IPS-11a (cell line): ENCODE results near the gene VEZT.
A peak's percentile ranks its signal among the peaks of the same experiment; 100 is the strongest.
"Not testable (repeated sequence)": the region's sequence is repeated elsewhere in the genome, so short reads cannot be mapped to it uniquely, and the experiment has no call there.

Experiments
- H3K4me3 ChIP-seq: one replicate; pipeline ENCODE4 v1.5.1; 2013; ENCODE audit warnings: low read depth, low read length, control low read depth

Gene VEZT, protein sequence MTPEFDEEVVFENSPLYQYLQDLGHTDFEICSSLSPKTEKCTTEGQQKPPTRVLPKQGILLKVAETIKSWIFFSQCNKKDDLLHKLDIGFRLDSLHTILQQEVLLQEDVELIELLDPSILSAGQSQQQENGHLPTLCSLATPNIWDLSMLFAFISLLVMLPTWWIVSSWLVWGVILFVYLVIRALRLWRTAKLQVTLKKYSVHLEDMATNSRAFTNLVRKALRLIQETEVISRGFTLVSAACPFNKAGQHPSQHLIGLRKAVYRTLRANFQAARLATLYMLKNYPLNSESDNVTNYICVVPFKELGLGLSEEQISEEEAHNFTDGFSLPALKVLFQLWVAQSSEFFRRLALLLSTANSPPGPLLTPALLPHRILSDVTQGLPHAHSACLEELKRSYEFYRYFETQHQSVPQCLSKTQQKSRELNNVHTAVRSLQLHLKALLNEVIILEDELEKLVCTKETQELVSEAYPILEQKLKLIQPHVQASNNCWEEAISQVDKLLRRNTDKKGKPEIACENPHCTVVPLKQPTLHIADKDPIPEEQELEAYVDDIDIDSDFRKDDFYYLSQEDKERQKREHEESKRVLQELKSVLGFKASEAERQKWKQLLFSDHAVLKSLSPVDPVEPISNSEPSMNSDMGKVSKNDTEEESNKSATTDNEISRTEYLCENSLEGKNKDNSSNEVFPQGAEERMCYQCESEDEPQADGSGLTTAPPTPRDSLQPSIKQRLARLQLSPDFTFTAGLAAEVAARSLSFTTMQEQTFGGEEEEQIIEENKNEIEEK

DNA sequence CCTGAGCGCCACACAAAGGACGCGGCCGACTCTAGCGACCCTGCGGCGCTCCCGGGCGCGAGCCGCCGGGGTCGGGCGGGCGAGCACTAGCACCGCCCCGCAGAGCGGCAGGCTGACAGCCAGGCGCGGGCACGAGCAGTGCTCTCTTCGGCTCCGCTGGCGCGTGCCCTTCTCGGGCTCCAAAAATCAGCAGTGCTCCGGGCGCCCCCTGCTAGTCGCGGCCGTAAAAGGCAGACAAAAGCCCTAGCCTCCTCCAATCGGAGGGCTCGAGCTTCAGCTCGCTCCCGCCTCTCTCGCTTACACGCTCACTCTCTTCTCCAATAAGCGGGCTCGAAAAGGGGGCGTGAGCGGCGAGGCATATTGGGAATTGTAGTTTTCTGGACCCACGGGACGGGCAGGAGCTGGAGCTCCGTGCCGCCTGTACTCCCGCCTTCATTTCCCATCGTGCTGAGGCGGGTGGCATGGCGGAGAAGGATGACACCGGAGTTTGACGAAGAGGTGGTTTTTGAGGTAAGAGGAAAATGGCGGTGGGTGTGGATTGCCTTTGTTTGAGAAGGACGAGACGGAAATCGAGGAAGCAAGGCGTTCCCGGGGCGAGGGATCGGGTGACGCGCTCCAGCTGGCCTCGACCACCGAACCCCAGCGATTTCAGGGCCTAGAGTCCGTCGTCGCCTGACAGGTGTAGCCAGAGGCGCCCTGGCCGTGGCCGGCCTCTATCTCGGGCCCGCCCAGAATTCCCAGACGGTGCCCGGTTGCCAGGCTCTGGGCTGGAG lies at the start of gene VEZT, which contains the start of gene FGD6:
Gene VEZT, plus strand, starts transcription at position 431 of the 773 bp plus-strand sequence. Its CDS starts 44 bp downstream, at position 475.
Gene FGD6, minus strand, starts transcription at position 91 of the 773 bp plus-strand sequence. CDS start 227 bp downstream, outside the sequence.
- H3K4me3 ChIP-seq: peak within 1 kb of the TSS; percentile 94

DNA sequence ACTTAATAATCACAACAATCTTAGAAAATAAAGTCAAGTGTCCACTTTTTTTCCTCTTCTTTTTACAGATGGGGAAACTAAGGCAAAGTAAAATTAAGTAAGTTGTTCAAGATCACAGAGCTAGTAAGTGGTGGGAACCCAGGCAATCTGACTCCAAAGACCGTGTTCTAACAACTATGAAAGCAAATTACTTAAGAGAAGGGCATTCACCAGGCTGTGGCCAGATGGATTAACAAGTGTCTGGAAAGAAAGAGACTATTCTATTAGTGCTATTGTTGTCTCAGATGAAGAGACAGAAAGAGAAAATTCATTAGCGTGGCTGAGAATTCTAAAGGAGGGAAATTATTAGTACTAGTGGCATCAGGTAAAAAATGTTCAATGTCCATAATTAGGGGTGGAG lies 48.9 kb upstream of the VEZT start:
- no peak overlapping the region for H3K4me3 ChIP-seq

DNA sequence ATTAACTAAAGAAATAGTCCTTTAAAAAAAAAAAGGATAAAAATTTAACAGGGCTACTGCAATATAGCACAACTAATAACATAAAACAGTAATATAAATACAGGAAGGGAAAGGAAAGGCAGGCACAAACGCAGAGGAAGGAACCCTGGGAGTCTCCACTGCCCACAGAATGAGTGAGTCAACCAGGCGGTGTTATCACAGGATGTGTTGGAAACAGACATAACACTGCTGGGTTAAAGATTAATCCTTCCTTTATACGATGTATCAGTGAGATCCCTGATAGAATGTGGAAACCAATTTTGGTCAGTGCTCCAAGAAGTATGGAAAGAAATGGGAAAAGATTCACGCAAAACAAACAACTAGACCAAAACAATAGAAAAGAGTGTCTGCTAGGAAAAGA lies 48.2 kb upstream of the VEZT start:
- H3K4me3 ChIP-seq: no peak overlapping the region

DNA sequence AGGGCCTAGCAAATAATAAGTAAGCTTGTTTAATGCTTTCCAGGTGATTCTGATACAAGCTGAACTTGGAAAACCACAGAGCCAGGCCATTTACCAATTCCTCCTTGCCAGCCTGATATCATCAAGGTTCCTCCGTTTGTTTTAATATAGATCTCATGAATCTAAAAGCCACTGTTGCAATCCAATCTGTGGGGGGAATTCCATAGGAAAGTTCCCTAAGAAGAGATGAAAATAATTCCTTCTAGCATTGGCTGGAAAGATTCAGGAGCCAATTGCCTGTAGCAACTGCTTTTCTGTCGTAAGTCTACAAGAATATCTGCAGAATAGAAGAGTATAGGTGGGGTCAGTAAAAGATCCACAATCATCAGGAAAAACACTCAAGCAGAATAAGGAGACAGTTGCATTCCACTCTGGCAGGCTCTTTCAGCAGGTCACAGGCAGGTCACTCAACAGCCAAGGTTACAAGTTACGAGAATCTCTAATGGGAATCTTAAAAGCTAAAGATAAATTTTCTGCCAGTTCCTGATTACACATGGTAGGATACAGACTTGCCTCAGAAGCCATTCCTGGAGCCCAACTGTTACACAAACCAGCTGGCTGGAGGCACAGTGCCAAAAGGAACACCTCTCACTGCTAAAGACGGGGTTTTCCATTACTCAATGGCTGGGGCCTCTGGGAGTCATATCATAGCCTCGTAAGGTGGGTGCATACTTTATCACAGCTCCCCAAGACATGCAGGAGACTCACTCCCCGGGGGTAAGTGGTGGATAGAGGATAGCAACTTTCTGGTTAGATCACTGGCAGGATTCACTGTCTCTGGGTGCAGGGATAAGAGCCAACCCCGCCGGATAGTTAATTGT lies 44.0 kb upstream of the VEZT start:
- H3K4me3 ChIP-seq: no peak overlapping the region

DNA sequence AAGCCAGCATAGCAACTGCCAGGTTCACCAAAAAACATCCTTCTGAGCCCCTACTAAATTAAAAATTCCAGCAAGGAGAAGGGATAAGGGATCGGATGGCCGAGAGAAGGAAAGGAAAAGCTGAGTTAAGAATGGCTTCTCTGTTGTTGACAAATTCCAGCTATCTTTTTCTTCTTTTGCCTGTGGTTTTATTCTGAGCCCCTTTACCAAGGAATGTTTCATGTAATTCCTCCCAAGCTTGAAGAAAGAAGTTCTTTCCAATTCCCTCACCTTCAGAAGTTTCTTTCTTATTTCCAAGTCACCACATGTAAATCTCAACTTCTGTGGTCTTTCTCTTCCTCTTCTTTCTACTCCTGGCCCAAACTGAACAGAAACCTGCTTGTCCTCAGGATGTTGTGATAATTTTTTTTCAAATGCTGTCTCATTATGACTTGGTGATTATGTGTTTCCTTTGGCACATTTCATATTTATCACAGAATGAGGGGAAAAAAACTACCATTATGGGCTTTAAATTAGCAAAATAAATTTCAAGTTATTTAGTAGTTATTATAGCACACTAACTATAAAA lies 40.3 kb upstream of the VEZT start:
- H3K4me3 ChIP-seq: no peak overlapping the region

DNA sequence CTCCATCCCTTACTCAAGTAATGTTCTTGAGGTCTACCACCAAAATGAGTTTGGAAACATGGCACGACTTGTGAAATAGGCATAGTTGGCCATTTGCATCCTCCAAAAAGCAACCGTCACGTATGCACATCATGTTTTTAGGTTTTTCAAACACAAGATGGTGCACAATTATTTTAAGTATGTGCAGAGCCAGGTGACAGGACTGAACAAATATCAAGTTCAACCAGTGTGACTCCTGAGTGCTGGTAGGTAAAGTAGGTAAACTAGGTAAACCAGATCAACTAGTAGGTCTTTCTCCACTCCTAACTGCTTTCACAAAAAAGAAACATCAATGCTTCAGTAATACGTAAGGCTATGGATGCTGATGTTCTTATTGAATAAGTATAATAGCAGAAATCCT lies 39.5 kb upstream of the VEZT start:
- no peak overlapping the region for H3K4me3 ChIP-seq

DNA sequence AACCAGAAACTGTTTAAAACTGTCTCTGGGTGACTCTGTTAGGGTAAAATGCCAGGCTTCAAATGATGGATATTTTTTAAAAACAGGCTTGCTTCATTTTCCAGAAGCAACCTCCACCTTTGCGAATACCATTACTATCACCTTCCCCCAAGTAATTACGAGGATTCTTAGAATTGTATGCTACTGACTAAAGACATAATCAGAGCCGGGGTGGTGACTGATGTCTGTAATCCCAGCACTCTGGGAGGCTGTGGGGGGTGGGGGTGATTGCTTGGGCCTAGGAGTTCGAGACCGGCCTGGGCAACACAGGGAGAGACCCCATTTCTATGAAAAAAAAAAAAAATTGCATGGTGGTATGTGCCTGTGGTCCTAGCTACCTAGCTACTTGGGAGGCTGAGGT lies 38.6 kb upstream of the VEZT start:
- H3K4me3 ChIP-seq: no peak overlapping the region

DNA sequence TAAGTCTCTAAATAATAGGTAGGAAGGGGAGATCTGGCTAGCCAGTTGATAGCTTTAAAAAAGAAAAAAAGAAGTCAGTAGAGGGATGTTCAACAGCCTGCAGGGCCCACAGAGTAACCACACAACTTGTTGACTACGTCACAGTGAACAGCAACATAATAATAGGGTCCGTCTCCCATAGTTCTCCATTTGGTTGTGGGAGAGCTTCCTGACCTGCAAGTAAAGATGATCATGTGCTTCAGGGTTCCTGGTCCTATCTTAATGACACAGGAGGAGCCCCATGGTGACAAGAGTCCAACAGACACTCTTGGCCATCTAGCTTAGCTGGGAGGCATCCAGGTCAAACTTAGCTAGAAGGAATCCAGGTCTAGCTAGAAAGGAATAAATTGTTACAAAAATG lies 36.5 kb upstream of the VEZT start:
- H3K4me3 ChIP-seq: no peak overlapping the region

DNA sequence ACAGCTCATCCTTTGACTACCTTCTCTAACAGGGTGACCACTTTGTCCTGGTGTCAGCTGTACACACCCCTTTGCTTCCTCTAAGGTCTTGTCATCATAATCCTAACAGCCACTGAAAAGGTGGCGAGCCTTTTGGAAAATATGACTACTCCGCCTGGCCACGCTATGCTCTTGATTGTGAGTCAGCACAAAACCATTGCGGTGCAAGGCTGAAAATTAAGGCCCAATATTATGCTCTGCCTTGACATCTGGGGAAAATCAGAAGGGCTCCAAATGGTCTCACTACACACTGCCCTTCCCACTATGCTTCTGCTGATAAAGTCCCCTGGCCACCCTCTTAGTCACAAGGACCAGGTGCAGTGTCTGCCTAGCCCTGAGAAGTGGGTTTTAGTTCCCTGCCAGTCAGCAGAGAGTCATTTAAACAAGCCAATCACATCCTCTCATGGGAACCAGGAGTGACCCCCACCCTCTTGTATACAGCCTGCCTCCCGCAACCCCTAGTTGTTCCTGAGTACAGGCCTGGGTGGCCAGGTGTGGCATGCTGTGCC lies 34.7 kb upstream of the VEZT start:
- no peak overlapping the region for H3K4me3 ChIP-seq

DNA sequence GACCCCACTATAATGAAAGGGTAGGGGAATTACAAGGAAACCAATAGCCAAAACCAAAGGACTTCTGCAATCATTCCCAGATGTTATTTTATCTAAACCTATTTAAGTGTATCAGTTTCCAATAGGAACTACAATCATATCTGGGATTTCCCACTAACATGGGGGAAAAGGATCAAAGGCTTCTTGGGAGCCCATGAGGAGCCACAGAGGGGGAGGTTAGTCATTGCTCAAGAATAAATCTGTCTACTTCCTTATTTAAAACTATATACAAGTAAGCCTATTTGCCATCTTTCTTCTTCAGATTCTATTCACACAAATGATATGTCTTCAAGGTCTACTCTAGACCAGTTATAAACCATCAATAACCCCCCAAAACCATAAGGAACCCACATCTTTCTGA lies 33.5 kb upstream of the VEZT start:
- H3K4me3 ChIP-seq: no peak overlapping the region

DNA sequence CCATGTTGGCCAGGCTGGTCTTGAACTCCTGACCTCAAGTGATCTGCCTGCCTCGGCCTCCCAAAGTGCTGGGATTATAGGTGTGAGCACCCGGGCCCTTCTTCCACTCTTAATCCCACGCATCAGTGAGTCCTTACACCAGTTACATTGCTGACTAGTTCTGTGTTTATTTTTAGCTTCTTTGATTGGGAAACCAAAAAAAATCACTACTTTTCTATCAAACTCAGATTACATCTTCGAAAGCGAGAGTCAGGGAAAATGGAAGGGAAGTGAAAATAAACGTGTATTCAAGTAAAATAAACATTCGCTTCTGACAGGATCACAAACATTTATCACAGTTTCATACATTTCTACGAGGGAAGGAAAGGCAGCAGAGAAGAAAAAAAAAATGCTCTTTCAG lies 32.5 kb upstream of the VEZT start:
- no peak overlapping the region for H3K4me3 ChIP-seq

DNA sequence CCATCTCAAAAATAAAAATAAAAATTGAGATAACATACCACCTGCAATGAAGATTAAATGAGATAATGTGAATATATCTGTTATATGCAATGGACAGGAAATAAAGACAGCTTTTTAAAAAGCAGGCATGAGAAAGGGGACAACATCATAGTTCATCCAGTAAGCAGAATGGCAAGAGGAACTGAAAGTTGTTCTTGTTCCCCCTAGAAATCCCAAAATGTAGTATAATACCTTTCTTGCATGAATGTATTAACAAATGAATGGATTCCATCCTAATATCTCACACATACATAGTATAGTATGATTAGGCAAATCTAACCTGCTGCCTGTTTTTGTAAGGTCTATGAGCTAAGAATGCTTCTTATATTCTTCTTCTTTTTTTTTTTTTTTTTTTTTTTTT lies 31.8 kb upstream of the VEZT start:
- no peak overlapping the region for H3K4me3 ChIP-seq

DNA sequence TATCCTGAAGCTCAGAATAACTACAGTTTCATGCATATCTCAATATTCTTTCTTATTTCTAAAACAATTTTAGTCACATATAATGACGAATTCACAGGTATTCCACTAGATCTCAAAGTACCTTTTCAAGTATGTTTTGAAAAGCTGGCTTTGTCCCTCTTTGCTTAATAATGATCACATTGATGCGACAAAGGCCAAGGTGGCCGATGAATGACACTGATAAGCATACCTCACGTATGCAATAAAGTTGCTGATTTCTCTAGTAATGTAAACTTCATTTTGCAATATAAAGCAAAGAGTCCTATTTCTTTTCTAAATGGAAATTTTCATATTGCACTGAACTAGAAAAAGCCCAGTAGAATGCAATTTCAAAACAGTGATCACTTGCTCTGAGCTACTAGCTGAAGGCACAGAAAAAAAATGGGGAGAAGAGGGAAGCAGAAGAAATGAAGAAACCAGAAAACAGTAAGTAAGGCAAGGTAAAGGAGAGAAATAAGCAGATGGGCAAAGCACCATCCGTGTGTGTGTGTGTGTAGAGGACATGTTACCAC lies 29.7 kb upstream of the VEZT start:
- no peak overlapping the region for H3K4me3 ChIP-seq

DNA sequence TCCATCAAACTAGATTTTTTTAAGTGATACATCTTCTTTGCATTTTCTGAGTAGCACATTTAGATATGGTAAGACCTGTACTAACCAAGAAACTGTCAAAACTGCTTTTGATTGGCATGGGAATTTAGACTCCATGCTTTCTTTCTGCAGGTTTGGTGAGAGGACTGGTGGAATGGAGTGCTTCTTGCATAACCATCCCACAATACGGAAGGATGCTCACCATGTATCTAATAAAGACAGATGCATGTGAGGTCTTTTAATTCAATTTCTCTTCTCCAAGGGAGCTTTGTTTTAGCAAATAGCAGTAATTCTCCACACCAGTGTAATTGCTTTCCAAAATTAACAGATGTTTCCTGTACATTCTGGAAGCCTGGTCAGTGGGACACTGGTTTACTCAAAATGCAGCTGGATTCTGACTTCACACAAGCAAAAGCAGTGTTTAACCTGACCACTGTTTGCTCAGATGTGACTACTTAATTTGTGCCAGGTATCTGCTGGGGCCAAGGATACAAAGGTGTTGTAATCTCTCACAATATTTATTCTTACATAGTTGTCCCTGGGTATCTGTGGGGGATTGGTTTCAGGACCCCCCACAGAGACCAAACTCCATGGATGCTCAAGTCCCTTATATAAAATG lies 26.4 kb upstream of the VEZT start:
- no peak overlapping the region for H3K4me3 ChIP-seq

DNA sequence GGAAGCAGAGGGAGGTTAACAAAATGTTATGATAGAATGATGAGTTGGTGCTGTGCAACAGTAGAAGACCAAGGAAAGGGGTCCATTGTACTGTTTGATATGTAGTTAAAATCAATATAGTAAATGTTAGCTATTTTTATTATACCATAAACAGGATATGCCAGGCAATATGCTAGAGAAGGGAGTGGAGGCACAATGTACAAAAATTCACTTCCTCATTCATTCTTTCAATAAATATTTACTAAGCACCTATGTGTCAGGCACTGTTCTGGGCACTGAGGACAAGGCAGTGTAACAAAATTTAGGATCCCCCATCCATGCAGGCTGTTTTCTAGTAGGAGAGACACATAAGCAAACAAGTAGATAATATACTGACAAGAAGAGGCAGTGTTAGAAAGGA lies 25.3 kb upstream of the VEZT start:
- H3K4me3 ChIP-seq: no peak overlapping the region

DNA sequence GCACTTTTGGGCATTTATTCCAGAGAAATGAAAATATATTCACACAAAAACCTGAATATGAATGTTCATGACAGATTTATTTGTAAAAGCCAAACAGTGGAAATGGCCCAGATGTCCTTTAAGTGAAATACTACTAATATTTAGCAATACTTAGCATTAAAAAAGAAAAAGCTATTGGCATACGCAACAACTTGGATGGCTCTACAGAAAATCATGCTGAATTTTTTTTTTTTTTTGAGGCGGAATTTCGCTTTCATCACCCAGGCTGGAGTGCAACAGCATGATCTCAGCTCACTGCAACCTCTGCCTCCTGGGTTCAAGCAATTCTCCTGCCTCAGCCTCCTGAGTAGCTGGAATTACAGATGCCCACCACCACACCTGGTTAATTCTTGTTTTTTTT lies 24.5 kb upstream of the VEZT start:
- no peak overlapping the region for H3K4me3 ChIP-seq

DNA sequence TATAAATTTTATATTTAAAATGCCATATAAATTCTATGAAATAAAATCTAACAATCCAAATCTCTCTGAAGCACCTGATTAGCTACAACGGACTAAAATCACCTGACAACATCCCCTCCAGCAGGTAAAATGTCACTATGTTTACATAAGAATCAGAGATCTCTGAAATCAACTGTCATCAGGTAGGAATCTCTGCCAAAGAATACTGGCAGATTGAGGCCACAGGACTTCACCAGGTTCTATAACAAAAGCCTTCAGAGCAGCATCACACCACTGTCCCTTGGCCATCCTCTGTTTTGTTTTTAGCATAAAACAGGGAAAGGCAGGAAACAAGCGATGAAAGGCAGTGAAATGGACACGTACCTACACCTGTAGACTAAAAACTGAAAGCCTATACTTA lies 22.5 kb upstream of the VEZT start:
- no peak overlapping the region for H3K4me3 ChIP-seq

DNA sequence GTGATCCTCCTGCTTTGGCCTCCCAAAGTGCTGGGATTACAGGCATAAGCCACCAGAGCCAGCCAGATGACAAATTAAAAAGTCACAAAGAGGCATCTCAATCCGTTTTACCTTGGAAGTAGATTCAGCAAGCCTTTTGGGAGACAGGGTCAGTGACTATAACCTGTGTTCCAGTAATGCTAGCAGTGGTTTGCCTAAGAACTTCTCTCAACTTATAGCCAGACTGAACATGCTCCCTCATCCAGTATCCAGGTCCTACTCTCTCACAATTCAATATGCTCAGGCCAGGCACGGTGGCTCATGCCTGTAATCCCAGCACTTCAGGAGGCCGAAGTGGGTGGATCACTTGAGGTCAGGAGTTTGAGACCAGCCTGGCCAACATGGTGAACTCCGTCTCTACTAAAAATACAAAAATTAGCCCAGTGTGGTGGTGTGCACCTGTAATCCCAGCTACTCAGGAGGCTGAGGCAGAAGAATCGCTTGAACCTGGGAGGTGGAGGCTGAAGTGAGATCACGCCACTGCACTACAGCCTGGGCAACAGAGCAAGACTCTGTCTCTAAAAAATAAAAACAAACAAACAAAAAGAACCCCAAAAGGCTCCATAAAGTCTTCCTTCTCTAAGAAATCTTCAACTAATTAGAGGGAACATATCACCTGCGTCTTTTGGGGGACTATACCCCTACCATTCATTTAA lies 20.6 kb upstream of the VEZT start:
- H3K4me3 ChIP-seq: not testable (repeated sequence)

DNA sequence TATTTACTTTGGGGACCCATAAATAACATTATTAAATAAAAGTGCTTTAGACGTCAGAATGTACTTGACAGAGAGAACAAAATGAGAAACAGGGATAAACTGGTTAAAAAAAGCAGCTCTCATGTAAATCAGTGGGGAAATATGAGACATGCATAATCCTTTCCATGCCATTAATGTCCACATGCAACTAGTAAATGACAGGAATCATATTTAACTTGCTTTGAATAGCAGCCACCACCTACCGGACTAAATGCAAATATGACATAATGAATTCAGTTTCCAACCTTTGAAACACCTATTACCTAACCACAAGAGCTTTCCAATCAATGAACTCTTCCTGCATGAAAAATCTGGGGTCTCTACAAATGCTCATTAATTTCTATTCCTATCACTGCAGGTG lies 20.0 kb upstream of the VEZT start:
- no peak overlapping the region for H3K4me3 ChIP-seq
